MM.1S (cell line): ENCODE measurements around the gene SSTR4.

Experiments
- EZH2 ChIP-seq: fragments of 300-600 bp; sonication (generic); optimal IDR thresholded peaks from 2 replicates; pipeline ENCODE3; 2017; ENCODE audit warnings: low read depth, mild to moderate bottlenecking, antibody characterized with exemption, low read length, mixed read lengths
- TF ChIP-seq, protein P1 (sequence below): fragments of 300-600 bp; sonication (generic); IDR thresholded peaks from 2 replicates; pipeline ENCODE4 v1.5.1; 2016; ENCODE audit warnings: antibody characterized with exemption, low read length, mixed read lengths

DNA sequence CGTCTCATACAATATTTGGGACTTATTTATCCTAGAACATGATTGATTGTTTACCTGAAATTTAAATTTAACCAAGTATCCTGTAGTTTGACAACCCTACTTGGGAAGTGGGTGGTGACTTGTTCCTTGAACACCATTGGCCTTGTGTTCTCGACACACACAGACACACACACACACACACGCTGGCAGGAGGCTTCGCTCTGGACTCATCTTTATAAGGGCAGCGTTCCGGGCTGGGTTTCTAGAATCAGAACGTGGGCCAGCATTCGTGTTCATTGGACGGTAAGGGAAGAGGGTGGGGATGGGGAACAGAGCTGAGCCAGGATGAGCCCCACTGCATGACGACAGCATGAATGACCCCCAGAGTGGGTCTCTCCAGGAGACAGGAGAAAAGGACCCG, 16.2 kb upstream of the SSTR4 start:
- TF ChIP-seq, protein P1, sequence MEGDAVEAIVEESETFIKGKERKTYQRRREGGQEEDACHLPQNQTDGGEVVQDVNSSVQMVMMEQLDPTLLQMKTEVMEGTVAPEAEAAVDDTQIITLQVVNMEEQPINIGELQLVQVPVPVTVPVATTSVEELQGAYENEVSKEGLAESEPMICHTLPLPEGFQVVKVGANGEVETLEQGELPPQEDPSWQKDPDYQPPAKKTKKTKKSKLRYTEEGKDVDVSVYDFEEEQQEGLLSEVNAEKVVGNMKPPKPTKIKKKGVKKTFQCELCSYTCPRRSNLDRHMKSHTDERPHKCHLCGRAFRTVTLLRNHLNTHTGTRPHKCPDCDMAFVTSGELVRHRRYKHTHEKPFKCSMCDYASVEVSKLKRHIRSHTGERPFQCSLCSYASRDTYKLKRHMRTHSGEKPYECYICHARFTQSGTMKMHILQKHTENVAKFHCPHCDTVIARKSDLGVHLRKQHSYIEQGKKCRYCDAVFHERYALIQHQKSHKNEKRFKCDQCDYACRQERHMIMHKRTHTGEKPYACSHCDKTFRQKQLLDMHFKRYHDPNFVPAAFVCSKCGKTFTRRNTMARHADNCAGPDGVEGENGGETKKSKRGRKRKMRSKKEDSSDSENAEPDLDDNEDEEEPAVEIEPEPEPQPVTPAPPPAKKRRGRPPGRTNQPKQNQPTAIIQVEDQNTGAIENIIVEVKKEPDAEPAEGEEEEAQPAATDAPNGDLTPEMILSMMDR = no peak
- no peak for TF ChIP-seq EZH2
